Calu3 (cell line): Measurements from ENCODE around the gene PARVG. TPM values are rescaled to one million over a fixed set of nuclear protein-coding genes. Genes with fewer than 3 reads are reported as not detected.

ENCODE experiments used
- BruUV-seq: library from RNA; stranded (reverse); fragments of 400-500 nt; replicated peaks from 2 replicates; lab custom pipeline; 2021; lab: Mats Ljungman, UMichigan
- CTCF ChIA-PET: fragments of 300-600 bp; sonication (Branson Sonifier 250); formaldehyde crosslinking; loops from one replicate; lab custom pipeline; 2022; ENCODE audit warnings: antibody characterized with exemption; lab: Charles Lee
- DNase-seq: peaks from one replicate; pipeline ENCODE4 v3.0.0; 2022
- H3K27ac Mint-ChIP-seq: one replicate; pipeline ENCODE4 v1.8.0; 2022; ENCODE audit warnings: mixed read lengths; ENCODE audit not compliant: unreplicated experiment
- H3K27me3 Mint-ChIP-seq: one replicate; pipeline ENCODE4 v1.8.0; 2022; ENCODE audit warnings: mixed read lengths; ENCODE audit not compliant: unreplicated experiment
- H3K36me3 Mint-ChIP-seq: one replicate; pipeline ENCODE4 v1.8.0; 2022; ENCODE audit warnings: mild to moderate bottlenecking, moderate library complexity, mixed read lengths; ENCODE audit not compliant: insufficient read depth, unreplicated experiment
- H3K4me1 Mint-ChIP-seq: one replicate; pipeline ENCODE4 v1.8.0; 2022; ENCODE audit warnings: mild to moderate bottlenecking, low read depth, mixed read lengths; ENCODE audit not compliant: unreplicated experiment
- H3K4me3 Mint-ChIP-seq: one replicate; pipeline ENCODE4 v1.8.0; 2022; ENCODE audit warnings: mild to moderate bottlenecking, low read depth, moderate library complexity, mixed read lengths; ENCODE audit not compliant: unreplicated experiment
- H3K9me3 Mint-ChIP-seq: one replicate; pipeline ENCODE4 v1.8.0; 2022; ENCODE audit warnings: low read depth, mixed read lengths; ENCODE audit not compliant: unreplicated experiment
- CTCF ChIP-seq: fragments of 200-600 bp; IDR thresholded peaks from one replicate; pipeline ENCODE4 v1.8.0; 2022; ENCODE audit warnings: antibody characterized with exemption; ENCODE audit not compliant: unreplicated experiment
- intact Hi-C: fragments of 100-400 bp; cut with micrococcal nuclease; formaldehyde crosslinking; loops from one replicate; pipeline ENCODE4 v1.10.0; 2022; ENCODE audit not compliant: unreplicated experiment
- total RNA-seq: library from RNA; stranded (reverse); gene quantifications from 2 replicates; pipeline ENCODE4 v1.2.3, GENCODE V29; 2022

PARVG gene
- total RNA-seq, 1 experiment from 2014 or later: not detected

- Mint-ChIP-seq H3K27me3 (no peaks in the 10 kb centered on the region), H3K4me1 (no peaks in the 10 kb centered on the region), H3K27ac (no peak overlapping the region), H3K9me3 (no peaks in the 10 kb centered on the region), H3K4me3 (no peak overlapping the region), H3K36me3 (no peaks in the 10 kb centered on the region)
- no peak for DNase-seq
- CTCF ChIA-PET: no interaction called here
- BruUV-seq: no TSS peak
- intact Hi-C loops: no loop called here
- TF ChIP-seq CTCF: no peak
These were observed 37.1 kb upstream of the PARVG start for GRCh38 chr22:44143579-44143978.

- no peak overlapping the region for H3K4me3 Mint-ChIP-seq
- H3K27me3 Mint-ChIP-seq: no peaks in the 10 kb centered on the region
- BruUV-seq: no TSS peak
- no peak for DNase-seq
- no peak for TF ChIP-seq CTCF
- H3K9me3 Mint-ChIP-seq: no peaks in the 10 kb centered on the region
- CTCF ChIA-PET: no interaction called here
- H3K4me1 Mint-ChIP-seq: no peaks in the 10 kb centered on the region
- no peaks in the 10 kb centered on the region for H3K36me3 Mint-ChIP-seq
- intact Hi-C loops: no loop called here
- H3K27ac Mint-ChIP-seq: no peak overlapping the region
These were observed 36.6 kb upstream of the PARVG start for GRCh38 chr22:44144046-44144569.

DNA sequence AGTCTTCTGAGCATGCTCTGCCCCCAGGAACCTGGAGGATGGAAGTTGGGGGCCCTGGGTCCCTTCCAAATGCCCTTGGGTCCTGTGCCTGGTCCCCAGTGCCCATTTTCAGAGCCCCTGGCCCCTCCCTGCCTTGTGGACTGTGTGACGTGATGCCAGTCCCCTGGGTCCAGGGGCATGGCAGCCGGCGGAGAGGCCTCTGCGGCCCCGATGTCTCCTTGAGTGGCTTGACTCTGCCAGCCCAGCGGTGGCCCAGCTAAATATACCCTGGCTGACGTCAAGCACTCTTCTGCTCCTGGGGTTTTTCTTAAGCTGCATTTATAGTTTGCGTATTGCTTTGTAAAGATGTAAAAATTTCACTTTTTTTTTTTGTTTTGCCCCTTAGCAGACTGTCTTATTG, 35.2 kb upstream of the PARVG start:
- H3K36me3 Mint-ChIP-seq: no peaks in the 10 kb centered on the region
- no peaks in the 10 kb centered on the region for H3K27me3 Mint-ChIP-seq
- no peak for DNase-seq
- no TSS peak for BruUV-seq
- TF ChIP-seq CTCF: no peak
- CTCF ChIA-PET: no interaction called here
- no peaks in the 10 kb centered on the region for H3K4me1 Mint-ChIP-seq
- no peak overlapping the region for H3K27ac Mint-ChIP-seq
- H3K9me3 Mint-ChIP-seq: no peaks in the 10 kb centered on the region
- intact Hi-C loops: no loop called here
- no peak overlapping the region for H3K4me3 Mint-ChIP-seq

DNA sequence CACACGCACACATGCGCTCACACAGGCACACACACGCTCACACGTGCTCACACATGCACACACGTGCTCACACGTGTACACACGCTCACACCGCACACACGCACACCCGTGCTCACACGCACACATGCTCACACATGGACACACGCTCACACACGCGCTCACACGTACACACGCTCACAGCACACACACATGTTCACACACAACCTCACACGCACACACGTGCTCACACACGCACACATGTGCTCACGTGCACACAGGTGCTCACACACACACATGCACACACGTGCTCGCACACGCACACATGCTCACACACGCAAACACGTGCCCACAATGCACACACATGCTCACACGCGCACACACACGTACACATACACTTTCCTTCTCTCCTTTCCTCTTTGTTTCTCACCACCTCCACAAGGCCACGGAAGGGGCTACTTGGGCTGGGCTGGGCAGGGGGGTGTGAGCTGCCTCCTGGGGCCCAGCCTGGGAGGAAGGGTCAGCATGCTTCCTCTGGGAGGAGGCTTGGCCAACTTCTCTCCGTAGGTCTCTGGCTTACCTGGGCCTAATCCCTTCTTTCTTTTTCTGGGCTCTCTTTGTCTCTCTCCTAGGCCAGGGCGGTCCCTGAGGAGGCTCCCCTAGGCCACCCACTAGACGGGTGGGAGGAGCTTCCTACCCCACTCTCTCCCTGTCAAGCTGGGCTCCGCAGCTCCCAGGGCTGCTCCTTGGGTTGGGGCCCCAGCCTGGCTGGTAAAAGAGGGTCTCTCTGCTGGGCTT, 34.5 kb upstream of the PARVG start:
- Mint-ChIP-seq H3K27ac (no peak overlapping the region), H3K9me3 (no peaks in the 10 kb centered on the region), H3K36me3 (no peaks in the 10 kb centered on the region), H3K4me3 (no peak overlapping the region), H3K27me3 (no peaks in the 10 kb centered on the region), H3K4me1 (no peaks in the 10 kb centered on the region)
- intact Hi-C loops: no loop called here
- no peak for TF ChIP-seq CTCF
- CTCF ChIA-PET: no interaction called here
- DNase-seq: no peak
- BruUV-seq: no TSS peak
